Measurements from ENCODE around the gene CLCN7.

CLCN7 gene

DNA sequence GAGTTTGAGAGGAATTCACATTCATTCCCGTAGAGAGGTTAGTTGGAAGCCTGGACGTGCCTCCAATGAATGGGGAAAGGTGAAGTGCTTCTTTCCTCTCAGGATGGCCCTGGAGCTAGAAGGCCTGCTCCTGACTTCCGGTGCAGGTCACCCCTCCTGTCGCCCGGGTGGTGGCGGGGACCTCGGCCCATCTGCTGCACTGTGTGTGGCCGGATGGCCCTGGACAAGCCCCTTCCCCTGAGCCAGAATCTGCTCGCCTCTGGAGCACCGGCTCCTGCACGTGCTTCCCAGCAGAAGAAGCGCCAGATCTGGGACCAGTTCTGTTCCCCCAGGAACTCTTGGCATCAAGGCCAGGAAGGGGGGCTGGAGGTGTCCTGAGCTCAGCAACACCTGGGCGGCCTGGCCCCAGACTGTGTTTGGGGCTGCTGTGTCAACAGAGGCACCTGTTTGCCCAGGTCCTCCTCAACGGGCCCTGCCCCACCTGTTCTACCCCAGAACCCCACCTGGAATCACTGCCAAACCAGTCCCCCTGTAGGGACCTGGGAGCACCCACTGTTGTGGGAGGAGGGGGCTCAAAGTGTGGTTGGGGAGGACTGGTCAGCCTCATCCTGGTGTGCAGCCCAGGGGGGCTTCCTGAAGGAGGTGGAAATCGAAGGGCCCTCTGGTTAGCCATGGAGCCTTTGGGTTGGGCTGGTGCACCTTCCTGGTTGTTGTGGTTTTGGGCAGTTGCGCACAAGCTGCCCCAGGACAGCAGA is 49.0 kb downstream of the CLCN7 start:
- no peak overlapping the region for H3K27ac ChIP-seq (ENCODE audit: poor library complexity, severe bottlenecking)
- DNase-seq (ENCODE audit: low spot score) (no peak), ATAC-seq (ENCODE audit: low read depth) (no peak)
- H3K9me3 ChIP-seq (ENCODE audit: severe bottlenecking): peaks cover 4% of the 10 kb centered on the region
- no peaks in the 10 kb centered on the region for H3K36me3 ChIP-seq (ENCODE audit: low read depth)
- TF ChIP-seq, protein P1, sequence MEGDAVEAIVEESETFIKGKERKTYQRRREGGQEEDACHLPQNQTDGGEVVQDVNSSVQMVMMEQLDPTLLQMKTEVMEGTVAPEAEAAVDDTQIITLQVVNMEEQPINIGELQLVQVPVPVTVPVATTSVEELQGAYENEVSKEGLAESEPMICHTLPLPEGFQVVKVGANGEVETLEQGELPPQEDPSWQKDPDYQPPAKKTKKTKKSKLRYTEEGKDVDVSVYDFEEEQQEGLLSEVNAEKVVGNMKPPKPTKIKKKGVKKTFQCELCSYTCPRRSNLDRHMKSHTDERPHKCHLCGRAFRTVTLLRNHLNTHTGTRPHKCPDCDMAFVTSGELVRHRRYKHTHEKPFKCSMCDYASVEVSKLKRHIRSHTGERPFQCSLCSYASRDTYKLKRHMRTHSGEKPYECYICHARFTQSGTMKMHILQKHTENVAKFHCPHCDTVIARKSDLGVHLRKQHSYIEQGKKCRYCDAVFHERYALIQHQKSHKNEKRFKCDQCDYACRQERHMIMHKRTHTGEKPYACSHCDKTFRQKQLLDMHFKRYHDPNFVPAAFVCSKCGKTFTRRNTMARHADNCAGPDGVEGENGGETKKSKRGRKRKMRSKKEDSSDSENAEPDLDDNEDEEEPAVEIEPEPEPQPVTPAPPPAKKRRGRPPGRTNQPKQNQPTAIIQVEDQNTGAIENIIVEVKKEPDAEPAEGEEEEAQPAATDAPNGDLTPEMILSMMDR (IDR thresholded peaks at IDR 0.05; ENCODE audit: poor library complexity, severe bottlenecking): no peak
- no peaks in the 10 kb centered on the region for H3K27me3 ChIP-seq (ENCODE audit: insufficient read depth, poor library complexity, severe bottlenecking)
- H3K4me1 ChIP-seq (ENCODE audit: insufficient read depth, poor library complexity, severe bottlenecking): no peaks in the 10 kb centered on the region
- H3K4me3 ChIP-seq (ENCODE audit: severe bottlenecking): no peak overlapping the region

DNA sequence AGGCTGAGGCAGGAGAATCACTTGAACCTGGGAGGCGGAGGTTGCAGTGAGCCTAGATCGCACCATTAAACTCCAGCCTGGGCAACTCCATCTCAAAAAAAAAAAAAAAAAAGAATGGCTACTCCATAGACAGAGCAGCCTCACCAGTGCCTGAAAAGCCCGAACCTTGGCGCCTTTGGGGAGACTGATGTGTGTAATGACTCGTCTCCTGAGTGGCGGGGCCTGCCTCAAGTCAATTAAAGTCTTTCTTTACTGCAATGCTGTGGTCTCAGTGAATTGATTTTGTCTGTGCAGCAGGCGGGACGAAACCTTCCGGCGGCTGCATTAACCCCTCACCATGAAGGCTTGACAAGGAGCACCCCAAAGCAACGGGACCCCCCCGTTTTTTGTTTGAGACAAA is 50.8 kb downstream of the CLCN7 start:
- TF ChIP-seq, protein P1 (IDR thresholded peaks at IDR 0.05; ENCODE audit: poor library complexity, severe bottlenecking): no peak
- no peak overlapping the region for H3K27ac ChIP-seq (ENCODE audit: poor library complexity, severe bottlenecking)

DNA sequence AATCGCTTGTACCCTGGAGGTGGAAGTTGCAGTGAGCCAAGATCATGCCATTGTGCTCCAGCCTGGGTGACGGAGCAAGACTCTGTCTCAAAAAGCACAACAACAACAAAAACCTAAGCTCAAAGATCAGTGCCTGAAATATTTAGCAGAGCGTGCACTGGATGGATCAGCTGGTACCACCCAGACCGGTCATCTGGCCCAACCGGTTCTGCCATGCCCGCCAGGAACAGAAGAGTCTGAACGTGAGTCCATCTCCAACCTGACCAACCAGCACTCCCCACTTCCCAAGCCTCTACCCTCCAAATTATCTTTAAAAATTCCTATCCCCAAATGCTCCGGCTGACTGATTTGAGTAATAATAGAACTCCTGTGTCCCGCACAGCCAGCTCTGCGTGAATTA is 52.8 kb downstream of the CLCN7 start:
- no peaks in the 10 kb centered on the region for H3K27me3 ChIP-seq (ENCODE audit: insufficient read depth, poor library complexity, severe bottlenecking)
- ATAC-seq (ENCODE audit: low read depth) (no peak), DNase-seq (ENCODE audit: low spot score) (no peak)
- peaks cover 5% of the 10 kb centered on the region; the same call in 1 of the 2 replicates for H3K36me3 ChIP-seq (ENCODE audit: low read depth)
- H3K4me3 ChIP-seq (ENCODE audit: severe bottlenecking): no peak overlapping the region
- H3K4me1 ChIP-seq (ENCODE audit: insufficient read depth, poor library complexity, severe bottlenecking): peaks cover 4% of the 10 kb centered on the region
- peaks cover 4% of the 10 kb centered on the region for H3K9me3 ChIP-seq (ENCODE audit: severe bottlenecking)
- TF ChIP-seq, protein P1 (IDR thresholded peaks at IDR 0.05; ENCODE audit: poor library complexity, severe bottlenecking): no peak
- no peak overlapping the region for H3K27ac ChIP-seq (ENCODE audit: poor library complexity, severe bottlenecking)

More for the DNA sequence above, 50.8 kb downstream of the CLCN7 start:
- ATAC-seq (ENCODE audit: low read depth) (no peak), DNase-seq (ENCODE audit: low spot score) (no peak)
- Histone ChIP-seq H3K4me1 (ENCODE audit: insufficient read depth, poor library complexity, severe bottlenecking) (peaks cover 4% of the 10 kb centered on the region), H3K27me3 (ENCODE audit: insufficient read depth, poor library complexity, severe bottlenecking) (no peaks in the 10 kb centered on the region), H3K4me3 (ENCODE audit: severe bottlenecking) (no peak overlapping the region), H3K36me3 (ENCODE audit: low read depth) (peaks cover 5% of the 10 kb centered on the region; the same call in 1 of the 2 replicates), H3K9me3 (ENCODE audit: severe bottlenecking) (peaks cover 4% of the 10 kb centered on the region)

DNA sequence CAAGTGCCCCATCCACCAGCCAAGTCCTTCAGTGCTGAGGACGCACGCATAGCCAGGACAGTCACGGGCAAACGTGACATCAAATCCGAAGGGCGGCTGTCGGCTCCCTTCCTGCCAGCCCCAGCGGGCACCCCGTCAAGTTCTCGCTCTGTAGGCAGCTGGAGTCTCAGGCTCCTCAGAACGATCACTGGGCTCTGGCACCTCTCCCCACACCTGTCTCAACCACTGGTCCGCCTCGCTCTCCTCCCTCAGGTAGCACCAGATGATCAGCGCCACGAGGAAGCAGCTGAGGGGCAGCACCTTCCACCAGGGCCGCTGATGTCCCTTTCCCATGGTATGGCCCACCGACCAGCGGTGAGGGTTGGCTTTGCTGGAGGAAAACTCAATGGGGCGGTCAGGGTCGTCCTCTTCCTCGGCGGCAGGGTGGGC is 54.7 kb downstream of the CLCN7 start:
- ATAC-seq (ENCODE audit: low read depth) (peak; percentile 8; the same call in 2 of the 3 replicates), DNase-seq (ENCODE audit: low spot score) (no peak)
- peak overlapping the region; percentile 54 for H3K27ac ChIP-seq (ENCODE audit: poor library complexity, severe bottlenecking)
- peaks cover 5% of the 10 kb centered on the region; the same call in 1 of the 2 replicates for H3K36me3 ChIP-seq (ENCODE audit: low read depth)
- TF ChIP-seq, protein P1 (IDR thresholded peaks at IDR 0.05; ENCODE audit: poor library complexity, severe bottlenecking): no peak
- peak overlapping the region; percentile 96 for H3K4me3 ChIP-seq (ENCODE audit: severe bottlenecking)
- H3K27me3 ChIP-seq (ENCODE audit: insufficient read depth, poor library complexity, severe bottlenecking): no peaks in the 10 kb centered on the region
- peaks cover 4% of the 10 kb centered on the region for H3K4me1 ChIP-seq (ENCODE audit: insufficient read depth, poor library complexity, severe bottlenecking)
- H3K9me3 ChIP-seq (ENCODE audit: severe bottlenecking): peaks cover 4% of the 10 kb centered on the region

DNA sequence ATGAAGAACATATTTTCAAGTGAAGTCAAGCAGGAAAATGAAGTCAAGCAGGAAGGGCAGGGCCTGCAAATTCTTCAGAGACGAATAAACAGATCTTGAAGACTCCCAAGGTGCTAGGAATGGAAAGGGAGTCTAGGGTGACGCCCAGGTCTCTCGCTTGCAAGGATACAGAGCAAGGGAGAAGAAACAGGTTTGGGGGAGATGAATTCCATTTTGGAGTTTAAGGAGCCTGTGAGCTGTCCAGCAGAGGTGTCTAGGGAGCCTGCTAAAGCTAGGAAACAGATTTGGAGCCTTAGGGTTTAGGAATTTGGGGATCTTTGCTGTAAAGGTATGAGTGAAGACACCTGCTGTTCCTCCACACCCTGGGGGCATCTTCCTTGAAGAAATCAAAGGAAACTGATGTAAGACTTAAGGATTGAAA is 58.3 kb downstream of the CLCN7 start:
- H3K4me1 ChIP-seq (ENCODE audit: insufficient read depth, poor library complexity, severe bottlenecking): peaks cover 4% of the 10 kb centered on the region
- H3K9me3 ChIP-seq (ENCODE audit: severe bottlenecking): no peaks in the 10 kb centered on the region
- H3K27me3 ChIP-seq (ENCODE audit: insufficient read depth, poor library complexity, severe bottlenecking): no peaks in the 10 kb centered on the region
- H3K4me3 ChIP-seq (ENCODE audit: severe bottlenecking): no peak overlapping the region
- DNase-seq (ENCODE audit: low spot score) (no peak), ATAC-seq (ENCODE audit: low read depth) (no peak)
- peak overlapping the region; percentile 55 for H3K27ac ChIP-seq (ENCODE audit: poor library complexity, severe bottlenecking)
- H3K36me3 ChIP-seq (ENCODE audit: low read depth): peaks cover 5% of the 10 kb centered on the region; the same call in 1 of the 2 replicates
- TF ChIP-seq, protein P1 (IDR thresholded peaks at IDR 0.05; ENCODE audit: poor library complexity, severe bottlenecking): no peak

Data from RWPE2 (cell line).